ENCODE results near the gene PPP2R2B. TPM values are rescaled to one million over a fixed set of nuclear protein-coding genes. Genes with fewer than 3 reads are reported as not detected.

Gene PPP2R2B
- under 1 TPM; 0.48 to 0.60 TPM for total RNA-seq

DNA sequence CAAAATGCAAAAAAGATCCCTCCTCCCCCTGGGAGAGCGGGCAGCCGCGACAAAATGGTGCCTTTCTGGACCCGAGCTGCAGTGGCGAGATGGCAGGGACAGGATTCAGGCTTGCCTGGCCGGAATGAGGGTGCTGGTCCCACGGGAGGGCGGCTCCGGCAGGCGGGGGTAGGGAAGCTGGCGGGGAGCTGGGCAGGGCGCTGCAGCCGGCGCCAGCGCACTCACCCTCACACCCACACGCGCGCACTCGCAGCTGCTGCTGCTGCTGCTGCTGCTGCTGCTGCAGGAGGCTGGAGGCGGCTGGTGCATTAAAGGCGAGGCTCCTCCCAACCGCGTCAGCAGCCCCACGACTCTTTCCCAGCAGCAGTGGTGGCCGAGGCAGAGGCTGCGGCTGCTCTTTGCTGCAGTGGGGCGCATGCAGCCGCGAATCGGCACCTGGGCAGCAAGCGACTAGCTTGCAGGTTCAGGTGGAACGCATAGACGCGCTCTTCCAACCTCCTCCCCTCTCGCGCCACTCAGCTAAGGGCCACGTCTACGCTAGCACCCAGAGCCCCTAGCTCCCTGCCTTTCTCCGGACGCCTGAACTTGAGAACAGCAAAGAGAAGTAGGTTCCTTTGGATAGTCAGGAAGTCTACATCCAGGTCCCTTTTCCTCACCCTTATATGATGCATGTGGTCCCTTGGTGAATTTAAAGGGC, at the start of gene PPP2R2B:
TSS of gene PPP2R2B (minus strand) at position 282 of the 697 bp plus-strand sequence.

